ENCODE results near the gene EML5.
"Not testable (repeated sequence)": the region's sequence is repeated elsewhere in the genome, so short reads cannot be mapped to it uniquely, and the experiment has no call there.

EML5 gene

GRCh38 chr14:88791629-88792472 is 902 bp downstream of the EML5 start:
- in situ Hi-C loops (cut with HindIII; ENCODE audit: low pct_unique_long_range_greater_than_20kb, low sequenced_read_pairs): no loop called here
- DNase-seq (ENCODE audit: low read depth in 1 of 2, low spot score in 1 of 2): no peak
- no peak for TF ChIP-seq JUND (IDR thresholded peaks at IDR 0.05; ENCODE audit: low read depth)

- no peak for DNase-seq (ENCODE audit: low read depth in 1 of 2, low spot score in 1 of 2)
- no peak for TF ChIP-seq JUND (IDR thresholded peaks at IDR 0.05; ENCODE audit: low read depth)
- in situ Hi-C loops (cut with HindIII; ENCODE audit: low pct_unique_long_range_greater_than_20kb, low sequenced_read_pairs): no loop called here
Observed at GRCh38 chr14:88791252-88791621, 1.5 kb downstream of the EML5 start.

- TF ChIP-seq JUND (IDR thresholded peaks at IDR 0.05; ENCODE audit: low read depth): no peak
- DNase-seq (ENCODE audit: low read depth in 1 of 2, low spot score in 1 of 2): no peak
- in situ Hi-C loops (cut with HindIII; ENCODE audit: low pct_unique_long_range_greater_than_20kb, low sequenced_read_pairs): no loop called here
Observed at GRCh38 chr14:88790501-88791251, 2.1 kb downstream of the EML5 start.

DNA sequence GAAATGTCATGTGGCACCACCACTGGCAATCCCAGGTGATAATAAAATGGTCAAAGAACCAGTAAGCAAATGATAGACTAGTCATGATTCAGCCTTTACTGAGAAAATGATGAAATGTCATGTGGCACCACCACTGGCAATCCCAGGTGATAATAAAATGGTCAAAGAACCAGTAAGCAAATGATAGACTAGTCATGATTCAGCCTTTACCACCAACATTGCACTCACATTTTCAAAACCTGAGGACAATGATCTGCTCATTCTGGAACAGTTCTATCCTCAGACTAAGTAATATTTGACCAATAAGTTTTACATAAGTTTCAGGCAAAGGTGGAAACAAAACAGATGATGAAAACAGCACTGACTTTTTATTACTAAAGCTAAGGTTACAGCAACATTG is 3.2 kb downstream of the EML5 start:
- DNase-seq (ENCODE audit: low read depth in 1 of 2, low spot score in 1 of 2); in situ Hi-C loops (cut with HindIII; ENCODE audit: low pct_unique_long_range_greater_than_20kb, low sequenced_read_pairs): not testable (repeated sequence)

GRCh38 chr14:88786715-88787114 is 6.0 kb downstream of the EML5 start:
- in situ Hi-C loops (cut with HindIII; ENCODE audit: low pct_unique_long_range_greater_than_20kb, low sequenced_read_pairs): no loop called here
- DNase-seq (ENCODE audit: low read depth in 1 of 2, low spot score in 1 of 2): no peak

DNA sequence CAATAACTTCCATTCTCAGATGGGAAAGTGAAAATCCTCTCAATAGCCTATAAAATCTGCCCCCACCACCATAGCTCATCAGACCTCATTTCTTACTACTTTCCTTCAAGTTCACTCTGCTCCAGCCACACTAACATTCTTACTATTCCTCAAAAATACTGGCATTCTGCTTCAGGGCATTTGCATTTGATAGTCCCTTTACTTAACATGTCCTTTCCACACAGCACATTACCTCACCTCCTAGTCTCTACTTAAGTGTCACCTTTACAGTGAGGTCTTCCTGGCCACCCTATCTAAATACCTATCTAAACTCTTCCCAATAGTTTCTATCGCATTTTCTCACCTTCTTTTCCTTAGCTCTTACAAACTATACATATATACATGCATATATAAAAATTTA is 6.8 kb downstream of the EML5 start:
- no peak for DNase-seq (ENCODE audit: low read depth in 1 of 2, low spot score in 1 of 2)
- TF ChIP-seq JUND (IDR thresholded peaks at IDR 0.05; ENCODE audit: low read depth): no peak
- in situ Hi-C loops (cut with HindIII; ENCODE audit: low pct_unique_long_range_greater_than_20kb, low sequenced_read_pairs): no loop called here

More at GRCh38 chr14:88786715-88787114, 6.0 kb downstream of the EML5 start:
- no peak for TF ChIP-seq JUND (IDR thresholded peaks at IDR 0.05; ENCODE audit: low read depth)

DNA sequence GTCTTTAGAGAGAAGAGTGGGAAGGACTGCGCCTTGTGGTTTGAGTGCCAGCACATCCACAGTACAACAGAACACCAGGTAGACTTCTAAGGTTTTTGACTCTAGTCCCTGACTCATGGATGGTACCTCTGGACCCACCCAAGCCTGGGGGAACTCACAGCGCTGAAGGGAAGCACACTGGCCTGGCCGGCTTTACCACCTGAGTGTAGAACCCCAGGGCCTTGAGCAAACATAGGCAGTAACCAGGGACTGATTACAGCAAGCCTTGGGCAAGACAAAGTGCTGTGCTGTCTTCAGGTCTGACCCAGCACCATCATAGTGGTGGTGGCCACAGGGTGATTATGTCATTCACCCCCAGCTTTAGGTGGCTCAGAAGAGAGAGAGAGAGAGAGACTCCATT is 17.2 kb downstream of the EML5 start:
- no peak for TF ChIP-seq JUND (IDR thresholded peaks at IDR 0.05; ENCODE audit: low read depth)
- in situ Hi-C loops (cut with HindIII; ENCODE audit: low pct_unique_long_range_greater_than_20kb, low sequenced_read_pairs): no loop called here
- DNase-seq (ENCODE audit: low read depth in 1 of 2, low spot score in 1 of 2): peak in 1 of 2 experiments; percentile 24

DNA sequence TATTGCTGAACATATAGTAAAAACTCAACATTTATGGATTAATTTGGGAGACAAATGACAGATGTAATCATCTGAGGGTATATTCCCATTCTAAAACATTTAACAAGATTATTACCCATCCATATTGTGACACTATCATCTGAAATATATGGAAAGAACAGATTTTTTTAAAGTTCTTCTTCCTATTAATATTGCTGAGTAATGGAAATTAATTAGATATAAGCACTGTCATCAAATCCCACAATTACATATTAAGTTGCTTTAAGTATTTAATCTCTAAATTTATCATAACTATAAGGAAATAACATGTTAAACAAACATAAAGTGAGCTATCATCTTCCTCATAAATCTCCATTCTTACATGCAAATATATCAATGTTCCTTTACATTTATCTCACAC is 22.0 kb downstream of the EML5 start:
- TF ChIP-seq JUND (IDR thresholded peaks at IDR 0.05; ENCODE audit: low read depth): no peak
- in situ Hi-C loops (cut with HindIII; ENCODE audit: low pct_unique_long_range_greater_than_20kb, low sequenced_read_pairs): no loop called here
- DNase-seq (ENCODE audit: low read depth in 1 of 2, low spot score in 1 of 2): no peak

- no peak for DNase-seq (ENCODE audit: low read depth in 1 of 2, low spot score in 1 of 2)
- in situ Hi-C loops (cut with HindIII; ENCODE audit: low pct_unique_long_range_greater_than_20kb, low sequenced_read_pairs): no loop called here
- no peak for TF ChIP-seq JUND (IDR thresholded peaks at IDR 0.05; ENCODE audit: low read depth)
Observed at GRCh38 chr14:88765130-88765529, 27.6 kb downstream of the EML5 start.

GRCh38 chr14:88753873-88754272 is 38.9 kb downstream of the EML5 start:
- in situ Hi-C loops (cut with HindIII; ENCODE audit: low pct_unique_long_range_greater_than_20kb, low sequenced_read_pairs): no loop called here
- no peak for TF ChIP-seq JUND (IDR thresholded peaks at IDR 0.05; ENCODE audit: low read depth)
- DNase-seq (ENCODE audit: low read depth in 1 of 2, low spot score in 1 of 2): no peak

GRCh38 chr14:88750945-88751344 is 41.8 kb downstream of the EML5 start:
- DNase-seq (ENCODE audit: low read depth in 1 of 2, low spot score in 1 of 2): no peak
- TF ChIP-seq JUND (IDR thresholded peaks at IDR 0.05; ENCODE audit: low read depth): no peak
- in situ Hi-C loops (cut with HindIII; ENCODE audit: low pct_unique_long_range_greater_than_20kb, low sequenced_read_pairs): no loop called here

- no peak for DNase-seq (ENCODE audit: low read depth in 1 of 2, low spot score in 1 of 2)
- in situ Hi-C loops (cut with HindIII; ENCODE audit: low pct_unique_long_range_greater_than_20kb, low sequenced_read_pairs): no loop called here
- TF ChIP-seq JUND (IDR thresholded peaks at IDR 0.05; ENCODE audit: low read depth): no peak
Observed at GRCh38 chr14:88750413-88750812, 42.3 kb downstream of the EML5 start.

- TF ChIP-seq JUND (IDR thresholded peaks at IDR 0.05; ENCODE audit: low read depth): no peak
- peak in 1 of 2 experiments; percentile 22 for DNase-seq (ENCODE audit: low read depth in 1 of 2, low spot score in 1 of 2)
- in situ Hi-C loops (cut with HindIII; ENCODE audit: low pct_unique_long_range_greater_than_20kb, low sequenced_read_pairs): no loop called here
Observed at GRCh38 chr14:88749139-88749538, 43.6 kb downstream of the EML5 start.

All from T47D (cell line).